Skeletal muscle cell (primary cell): ENCODE measurements around the gene REG1A.

Experiments used
- DNase-seq: peaks from one replicate; pipeline ENCODE4 v3.0.0-alpha.2; 2010; ENCODE audit warnings: low read depth
- H3K4me3 ChIP-seq: 2 replicates; pipeline ENCODE4 v1.5.1; 2011; ENCODE audit warnings: low read depth, mild to moderate bottlenecking, control low read depth, low read length, moderate library complexity

The REG1A gene

DNA sequence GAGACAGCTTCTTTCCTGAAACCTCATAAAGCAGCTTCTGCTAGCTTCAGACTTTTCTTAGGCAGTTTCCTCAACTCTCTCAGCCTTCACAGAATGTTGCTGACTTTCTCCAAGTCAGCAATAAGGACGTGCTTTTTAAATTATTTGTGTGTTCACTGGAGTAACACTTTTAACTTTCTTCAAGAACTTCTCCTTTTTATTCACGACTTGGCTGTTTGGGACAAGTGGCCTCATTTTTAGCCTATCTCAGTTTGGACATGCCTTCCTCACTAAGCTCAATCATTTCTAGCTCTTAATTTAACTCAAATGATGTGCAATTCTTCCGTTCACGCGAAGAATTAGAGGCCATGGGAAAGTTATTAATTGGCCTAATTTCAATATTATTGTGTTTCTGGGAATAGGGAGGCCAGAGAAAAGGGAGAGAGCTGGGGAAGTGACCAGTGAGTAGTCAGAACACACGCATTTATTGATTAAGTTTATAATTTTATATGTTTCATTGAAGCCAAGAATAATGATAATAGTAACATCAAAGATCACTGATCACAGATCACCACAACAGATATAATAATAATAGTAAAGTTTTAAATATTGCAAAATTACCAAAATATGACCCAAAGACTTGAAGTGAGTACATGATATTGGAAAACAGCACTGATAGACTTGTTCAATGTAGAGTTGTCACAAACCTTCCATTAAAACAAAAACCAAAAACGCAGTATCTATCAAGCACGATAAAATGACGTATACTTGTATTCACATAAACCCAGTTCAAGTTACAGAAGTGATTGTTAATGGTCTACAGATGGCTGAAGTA lies 4.8 kb downstream of the REG1A start:
- H3K4me3 ChIP-seq = no peak overlapping the region
- DNase-seq = no peak

DNA sequence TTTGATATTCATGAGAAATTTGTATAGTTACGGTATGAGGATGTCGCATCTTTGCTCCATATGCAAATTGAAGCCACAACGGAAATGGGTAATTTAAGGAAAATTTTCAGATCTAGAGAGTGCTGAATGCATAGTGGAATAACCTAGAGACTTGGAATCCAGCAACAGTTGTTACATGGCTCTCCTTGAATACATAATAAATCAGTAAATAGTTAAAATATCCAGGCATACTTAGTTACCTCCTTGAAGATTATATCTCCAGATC lies 5.4 kb downstream of the REG1A start:
- no peak for DNase-seq
- H3K4me3 ChIP-seq = no peak overlapping the region

DNA sequence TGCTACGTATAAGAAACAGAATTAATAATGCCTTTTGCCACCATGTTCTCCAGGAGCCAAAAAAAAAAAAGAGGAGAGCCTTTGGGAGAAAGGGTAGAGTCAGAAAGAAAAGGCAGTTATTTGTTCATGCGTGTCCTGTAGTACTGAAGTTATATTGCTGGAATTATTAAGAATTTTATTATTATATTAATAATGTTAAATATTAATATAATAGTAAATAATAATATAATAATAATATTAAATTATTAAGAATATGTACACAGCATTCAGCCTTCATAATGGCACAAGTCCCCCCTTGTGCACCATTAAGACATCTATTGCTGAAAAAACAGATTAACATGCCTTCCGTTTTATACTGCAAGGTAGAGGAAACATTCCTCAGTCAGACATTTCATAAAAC lies 8.1 kb downstream of the REG1A start:
- DNase-seq = no peak
- no peak overlapping the region for H3K4me3 ChIP-seq

DNA sequence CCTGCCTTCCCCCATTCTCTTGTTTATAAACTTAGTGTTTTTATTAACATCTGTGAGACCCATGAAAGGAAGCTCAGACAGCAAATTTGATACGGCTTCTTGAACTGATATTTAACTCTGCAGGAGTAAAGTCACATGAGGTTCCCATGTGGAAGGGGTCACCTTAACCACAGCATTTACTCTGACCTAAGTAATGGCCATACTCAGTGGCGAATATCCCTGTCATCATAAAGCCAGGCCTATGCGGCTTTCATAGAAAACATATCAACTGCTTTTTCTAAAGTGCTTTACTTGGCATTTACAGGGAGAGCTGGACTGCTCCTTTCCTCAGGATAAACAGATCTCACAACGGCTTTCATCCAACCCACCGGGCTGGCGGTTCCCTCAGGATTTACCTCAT lies 9.0 kb downstream of the REG1A start:
- no peak for DNase-seq

DNA sequence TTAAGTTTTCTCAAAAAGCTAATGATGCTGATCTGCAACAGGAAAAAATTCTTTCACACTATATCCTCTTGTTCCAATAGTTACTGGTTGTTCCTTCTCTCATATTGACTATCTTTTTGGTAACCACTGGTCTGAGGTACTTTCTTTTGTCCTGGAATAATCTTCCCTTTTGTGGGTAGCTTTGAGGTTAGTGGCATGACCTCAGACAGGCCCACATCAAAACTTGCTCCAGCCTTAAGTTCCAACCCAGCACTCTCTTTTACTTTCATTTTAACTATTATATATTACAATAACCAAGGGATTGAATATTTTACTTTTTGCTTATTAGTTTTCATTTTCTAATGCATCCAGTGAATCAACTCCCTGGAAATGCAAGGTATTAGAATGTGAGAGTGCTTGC lies 9.5 kb downstream of the REG1A start:
- DNase-seq = no peak

More for the DNA sequence above, 9.0 kb downstream of the REG1A start:
- H3K4me3 ChIP-seq = no peak overlapping the region

DNA sequence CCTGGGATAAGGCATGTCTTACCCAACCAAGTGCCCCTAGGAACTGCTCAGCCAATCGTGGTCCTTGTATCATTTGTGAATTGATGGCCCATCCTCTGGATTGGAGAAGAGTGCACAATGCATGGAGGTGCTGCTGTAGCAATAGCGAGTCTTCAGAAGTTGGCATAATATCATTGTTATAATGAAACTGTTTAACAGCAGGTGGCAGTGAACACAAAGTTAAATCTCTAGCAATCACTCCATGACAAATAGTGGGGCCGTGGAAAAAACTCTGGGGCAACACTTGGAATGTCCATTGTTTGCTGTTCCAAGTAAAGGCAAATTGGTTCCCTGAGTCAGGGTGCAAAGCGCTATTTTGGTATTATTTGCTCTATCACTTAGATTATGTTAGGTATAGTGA lies 11.4 kb downstream of the REG1A start:
- no peak overlapping the region for H3K4me3 ChIP-seq
- no peak for DNase-seq

More for the DNA sequence above, 9.5 kb downstream of the REG1A start:
- H3K4me3 ChIP-seq = no peak overlapping the region

DNA sequence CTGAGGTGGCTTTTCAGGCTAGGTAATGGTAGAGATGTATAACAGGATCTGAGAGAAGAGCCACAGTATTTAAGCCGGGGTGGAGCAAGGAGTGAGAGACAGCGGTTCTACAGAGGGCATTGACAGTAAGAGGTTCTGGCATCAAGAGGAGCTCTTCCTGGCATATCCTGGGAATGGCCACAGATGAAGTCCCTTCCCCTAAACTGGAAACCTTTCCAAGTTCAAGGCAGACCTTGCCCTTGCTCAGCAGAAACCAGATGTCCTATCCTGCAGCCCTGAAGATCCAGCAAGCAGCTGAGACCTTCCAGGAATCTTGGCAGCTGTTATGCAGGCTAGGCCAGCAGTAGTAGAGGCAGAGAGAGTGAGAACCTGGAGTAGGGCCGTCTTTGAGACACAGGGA lies 18.1 kb downstream of the REG1A start:
- DNase-seq = no peak

DNA sequence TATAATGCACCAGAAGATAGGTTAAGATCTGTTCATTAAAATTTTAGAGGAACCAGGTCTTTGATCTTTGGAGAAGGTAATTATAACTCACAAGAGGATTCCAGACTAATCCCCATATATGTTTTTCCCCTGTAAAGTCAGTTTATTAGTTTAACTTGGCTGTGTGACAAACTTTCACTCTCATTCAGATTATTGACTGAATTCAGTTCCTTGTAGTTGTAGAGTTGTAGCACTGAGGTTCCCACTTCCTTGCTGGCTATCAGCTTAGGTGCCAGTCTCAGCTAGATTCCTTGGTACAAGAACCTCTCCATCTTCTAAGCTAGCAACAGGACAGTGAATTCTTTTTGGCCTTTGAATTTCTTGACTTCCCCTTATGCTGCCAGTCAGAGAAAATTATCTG lies 19.1 kb downstream of the REG1A start:
- H3K4me3 ChIP-seq = no peak overlapping the region
- no peak for DNase-seq

More for the DNA sequence above, 18.1 kb downstream of the REG1A start:
- no peak overlapping the region for H3K4me3 ChIP-seq

DNA sequence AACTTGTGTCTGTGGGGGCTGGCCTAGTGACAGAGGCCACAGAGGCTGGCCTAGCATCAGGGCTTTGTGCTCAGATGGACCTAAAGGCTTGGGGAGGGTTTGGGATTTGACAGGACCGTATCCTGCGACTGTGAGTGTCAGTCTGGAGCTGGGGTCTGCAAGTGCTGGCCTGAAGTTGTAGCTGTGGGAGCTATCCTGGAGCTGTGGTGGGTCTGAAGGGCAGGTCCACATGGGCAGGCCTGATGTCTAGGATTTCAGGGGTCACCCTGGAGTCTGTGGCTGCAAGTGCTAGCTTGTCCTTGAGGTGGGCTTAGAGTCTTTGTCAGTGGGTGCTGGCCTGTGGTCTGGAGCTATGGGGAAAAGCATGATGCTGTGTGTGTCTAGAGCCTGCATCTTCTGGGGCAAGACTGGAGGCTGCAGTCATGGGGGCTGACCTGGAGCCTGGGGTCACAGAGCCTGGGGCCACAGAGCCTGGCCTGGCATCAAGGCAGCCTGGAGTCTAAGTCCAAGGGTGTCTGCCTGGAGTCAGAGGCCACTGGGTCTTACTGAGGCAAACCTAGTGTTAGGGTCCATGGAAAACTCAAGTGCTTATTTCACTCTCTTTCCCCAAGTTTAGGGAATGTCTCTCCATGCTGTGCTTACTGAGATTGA lies 35.7 kb downstream of the REG1A start:
- no peak for DNase-seq
- H3K4me3 ChIP-seq = no peak overlapping the region

DNA sequence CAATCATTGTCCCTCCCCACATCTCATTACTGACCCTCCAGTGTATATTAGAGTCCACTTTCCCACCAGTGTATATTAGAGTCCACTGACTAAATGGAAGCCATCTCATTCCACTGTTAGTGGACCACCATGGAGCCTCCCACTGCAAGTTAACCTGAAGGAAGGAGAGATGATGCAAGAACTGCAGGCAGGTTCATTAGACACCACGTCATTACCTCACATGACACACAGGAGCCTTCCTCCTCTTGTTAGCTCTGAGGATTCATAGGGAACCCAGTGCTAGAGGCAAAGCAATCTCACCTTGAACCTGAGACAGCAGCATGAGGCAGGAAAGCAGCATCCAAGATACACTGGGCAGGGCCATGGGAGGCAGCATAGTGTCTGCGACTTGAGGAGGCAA lies 38.7 kb downstream of the REG1A start:
- DNase-seq = no peak
- H3K4me3 ChIP-seq = no peak overlapping the region

DNA sequence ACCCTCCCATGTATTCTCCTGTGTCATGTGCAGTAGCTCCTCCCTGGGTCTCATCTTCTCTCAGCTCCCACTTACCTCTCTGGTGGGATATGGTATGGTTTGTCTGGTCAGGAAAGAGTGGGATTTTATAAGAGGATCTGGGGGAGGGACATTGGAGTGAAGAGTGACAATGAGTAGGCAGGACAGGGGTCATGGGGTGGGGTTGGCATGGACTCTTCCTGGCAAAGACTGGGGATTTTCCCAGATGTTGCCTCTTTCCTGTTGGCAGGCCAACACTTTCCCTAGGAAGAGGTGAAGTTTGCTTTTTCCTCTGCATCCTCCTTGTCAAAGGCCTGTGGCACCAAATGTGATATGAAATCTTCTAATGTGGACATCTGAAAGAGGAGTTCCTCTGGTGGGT lies 39.4 kb downstream of the REG1A start, which contains the start of gene REG3A:
Gene REG3A, minus strand, starts transcription at position 101 of the 400 bp plus-strand sequence. CDS start 348 bp downstream, outside the sequence.
- DNase-seq = no peak
- H3K4me3 ChIP-seq = no peak within 1 kb of the TSS

DNA sequence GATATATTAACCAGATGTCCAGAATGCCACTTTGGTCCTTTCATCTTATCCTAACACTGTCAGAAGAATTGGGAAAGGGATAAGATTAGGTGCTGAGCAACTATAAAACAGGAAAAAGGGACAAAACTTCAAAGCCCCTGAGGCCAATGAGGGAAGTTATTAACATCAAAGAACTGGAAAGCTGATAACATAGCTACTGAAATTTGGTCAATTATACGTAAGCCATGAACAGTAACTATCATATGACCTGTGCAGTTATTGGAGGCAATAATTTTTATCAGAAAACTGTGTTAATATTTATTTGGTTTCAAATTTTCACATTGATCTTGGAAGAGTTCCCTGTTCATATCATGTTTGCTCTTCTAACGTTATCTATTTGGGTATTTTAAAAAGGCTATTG lies 41.8 kb downstream of the REG1A start:
- no peak for DNase-seq
- H3K4me3 ChIP-seq = no peak overlapping the region

DNA sequence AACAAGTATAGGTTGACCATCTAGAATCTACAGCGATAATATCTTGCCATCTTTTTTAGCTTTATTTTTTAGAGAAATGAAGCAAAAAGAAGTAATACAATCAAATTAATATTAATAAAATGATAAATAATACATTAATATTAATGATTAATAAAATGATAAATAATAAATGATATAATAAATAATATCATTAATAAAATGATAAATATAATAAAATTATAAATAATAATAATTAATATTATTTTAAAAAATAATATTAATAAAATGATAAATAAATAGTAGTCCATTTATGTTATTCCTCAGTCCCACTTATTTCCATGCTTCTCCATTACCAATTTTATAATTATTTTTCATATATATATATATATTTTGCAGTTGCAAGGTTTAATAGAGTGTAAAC lies 42.5 kb downstream of the REG1A start:
- no peak for DNase-seq
- no peak overlapping the region for H3K4me3 ChIP-seq

DNA sequence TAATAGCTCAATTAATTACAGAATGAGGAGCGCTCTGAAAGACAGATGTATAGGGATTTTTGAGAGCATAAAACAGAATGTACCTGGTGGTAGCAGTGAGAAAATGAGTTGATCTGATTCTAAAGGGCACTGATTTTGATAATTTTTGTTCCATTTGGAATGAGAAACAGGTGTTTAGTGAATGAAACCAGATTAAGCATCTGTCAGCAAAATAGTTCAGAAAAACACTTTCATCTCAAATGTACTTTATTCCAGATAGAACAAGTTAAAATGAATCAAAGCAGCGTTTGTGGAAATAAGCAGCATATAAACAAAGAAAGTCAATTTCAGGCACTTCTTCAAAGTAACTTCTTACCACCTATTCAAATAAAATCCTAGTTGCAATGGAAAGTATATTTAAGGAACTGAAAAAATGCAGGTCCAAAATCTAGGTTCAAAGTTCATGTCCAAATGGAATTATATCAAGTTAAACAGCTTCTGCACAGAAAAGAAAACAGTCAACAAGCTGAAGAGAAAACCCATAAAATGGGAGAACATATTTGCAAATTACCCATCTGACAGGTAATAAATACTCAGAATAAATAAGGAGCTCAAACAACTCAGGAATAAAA lies 51.2 kb downstream of the REG1A start:
- H3K4me3 ChIP-seq = no peak overlapping the region
- no peak for DNase-seq
